ENCODE results near the gene IFIT1. TPM values are rescaled to one million over a fixed set of nuclear protein-coding genes. Genes with fewer than 3 reads are reported as not detected.
"Not testable (repeated sequence)": the region's sequence is repeated elsewhere in the genome, so short reads cannot be mapped to it uniquely, and the experiment has no call there.

Gene IFIT1
- total RNA-seq, 1 donor from 2014 or later, result 10.2 TPM

DNA sequence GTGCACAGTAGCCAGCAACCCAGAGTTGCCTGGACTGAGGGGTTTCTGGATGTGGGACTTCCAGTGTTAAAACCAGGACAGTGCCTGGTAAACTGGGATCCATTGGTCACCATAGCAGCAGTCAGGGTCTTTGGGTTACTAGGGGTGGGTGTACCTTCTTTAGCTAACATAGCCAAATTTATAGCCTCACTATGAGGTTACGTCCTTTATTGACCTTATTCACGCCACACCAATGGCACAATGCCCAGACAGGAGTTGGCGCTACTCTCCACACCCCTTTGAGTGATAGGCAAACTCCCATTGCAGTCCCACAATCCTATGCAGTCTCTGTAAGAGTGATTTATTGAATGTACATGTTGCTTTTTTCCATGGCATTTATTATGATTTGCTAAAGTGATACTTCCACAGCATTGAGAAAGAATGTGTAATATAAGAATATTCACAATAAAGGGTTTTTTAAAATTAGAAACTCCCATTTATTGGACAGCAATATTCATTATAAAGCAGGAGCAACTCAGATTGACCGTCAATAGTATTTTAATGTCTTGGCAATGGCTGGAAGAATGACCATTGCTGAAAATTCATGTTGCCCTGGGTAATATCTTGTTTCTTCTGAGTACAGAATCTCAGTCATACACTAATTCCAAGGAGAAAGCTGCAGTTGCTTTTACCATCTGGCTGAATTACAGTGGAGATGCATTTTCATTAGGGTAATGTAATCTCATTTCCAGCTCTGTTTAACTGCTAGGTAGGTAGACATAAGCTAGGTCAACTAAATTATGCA, 48.0 kb downstream of the IFIT1 start:
- no peak for DNase-seq (ENCODE audit: low read depth)

DNA sequence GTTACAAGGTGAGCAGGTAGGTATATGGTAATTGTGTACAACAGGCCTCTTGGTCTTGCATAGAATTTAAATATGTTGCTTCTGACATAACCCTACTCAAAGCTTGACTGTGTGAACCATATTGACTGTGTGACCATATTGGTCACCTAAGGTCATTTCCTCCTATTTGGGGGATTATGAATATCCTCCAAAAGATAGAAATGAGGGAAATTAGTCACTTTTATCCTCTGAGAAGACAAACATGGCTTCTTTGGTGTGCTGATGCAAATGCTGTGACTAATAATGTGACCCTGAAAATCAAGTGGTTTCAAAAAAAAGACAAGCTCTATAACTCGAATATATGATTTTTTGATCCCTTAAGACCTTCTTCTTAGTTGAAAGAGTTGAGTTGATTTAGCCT, 49.9 kb downstream of the IFIT1 start:
- no peak for DNase-seq (ENCODE audit: low read depth)

DNA sequence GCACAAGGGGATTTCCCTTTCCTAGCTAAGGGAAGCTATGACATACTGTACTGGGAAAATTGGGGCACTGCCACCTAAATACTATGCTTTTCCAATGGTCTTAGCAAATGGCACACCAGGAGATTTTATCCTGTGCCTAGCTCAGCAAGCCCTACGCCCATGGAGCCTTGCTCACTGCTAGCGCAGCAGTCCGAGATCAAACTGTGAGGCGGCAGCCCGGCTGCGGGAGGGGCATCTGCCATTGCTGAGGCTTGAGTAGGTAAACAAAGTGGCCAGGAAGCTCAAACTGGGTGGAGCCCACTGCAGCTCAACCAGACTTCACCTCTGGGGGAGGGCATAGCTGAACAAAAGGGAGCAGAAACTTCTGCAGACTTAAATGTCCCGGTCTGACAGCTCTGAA, 52.4 kb downstream of the IFIT1 start:
- not testable (repeated sequence) for DNase-seq (ENCODE audit: low read depth)

DNA sequence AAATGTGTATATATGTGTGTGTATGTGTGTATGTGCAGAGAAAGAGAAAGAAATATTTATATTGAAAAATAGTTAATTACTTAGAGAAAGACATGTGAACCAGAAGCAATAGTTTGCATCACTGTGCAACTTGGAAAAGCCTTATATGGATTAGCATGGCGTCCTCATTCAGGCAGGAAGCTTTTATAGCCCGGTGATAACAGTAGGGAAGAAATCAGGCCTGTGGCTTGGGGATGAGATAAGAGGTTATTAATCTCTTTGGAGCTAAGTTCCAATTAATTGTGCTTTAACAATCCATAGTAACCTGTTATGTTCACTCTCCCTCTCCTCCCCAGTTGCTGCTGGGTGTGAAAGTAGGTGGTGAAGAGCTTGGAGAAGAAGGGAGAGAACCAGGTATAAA, 58.5 kb downstream of the IFIT1 start:
- DNase-seq (ENCODE audit: low read depth), result no peak

DNA sequence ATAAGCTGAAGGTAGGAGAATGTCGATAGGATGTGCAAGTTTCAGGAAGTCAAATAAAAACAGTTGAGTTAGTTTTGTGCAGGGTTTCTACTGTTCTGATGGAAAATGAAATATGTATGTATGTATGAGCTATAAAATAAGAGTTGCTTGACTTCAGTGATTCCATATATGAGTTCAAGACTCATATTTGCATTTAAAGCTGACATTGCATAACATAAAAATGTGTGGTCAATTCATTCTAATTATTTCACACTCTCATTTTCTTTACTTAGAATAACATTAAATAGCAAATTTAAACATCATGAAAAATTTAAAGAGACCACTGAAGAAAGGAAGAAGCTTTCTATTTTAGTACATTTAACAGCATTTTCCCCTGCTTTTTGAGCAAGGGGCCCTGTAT, 59.8 kb downstream of the IFIT1 start:
- DNase-seq (ENCODE audit: low read depth), result no peak

DNA sequence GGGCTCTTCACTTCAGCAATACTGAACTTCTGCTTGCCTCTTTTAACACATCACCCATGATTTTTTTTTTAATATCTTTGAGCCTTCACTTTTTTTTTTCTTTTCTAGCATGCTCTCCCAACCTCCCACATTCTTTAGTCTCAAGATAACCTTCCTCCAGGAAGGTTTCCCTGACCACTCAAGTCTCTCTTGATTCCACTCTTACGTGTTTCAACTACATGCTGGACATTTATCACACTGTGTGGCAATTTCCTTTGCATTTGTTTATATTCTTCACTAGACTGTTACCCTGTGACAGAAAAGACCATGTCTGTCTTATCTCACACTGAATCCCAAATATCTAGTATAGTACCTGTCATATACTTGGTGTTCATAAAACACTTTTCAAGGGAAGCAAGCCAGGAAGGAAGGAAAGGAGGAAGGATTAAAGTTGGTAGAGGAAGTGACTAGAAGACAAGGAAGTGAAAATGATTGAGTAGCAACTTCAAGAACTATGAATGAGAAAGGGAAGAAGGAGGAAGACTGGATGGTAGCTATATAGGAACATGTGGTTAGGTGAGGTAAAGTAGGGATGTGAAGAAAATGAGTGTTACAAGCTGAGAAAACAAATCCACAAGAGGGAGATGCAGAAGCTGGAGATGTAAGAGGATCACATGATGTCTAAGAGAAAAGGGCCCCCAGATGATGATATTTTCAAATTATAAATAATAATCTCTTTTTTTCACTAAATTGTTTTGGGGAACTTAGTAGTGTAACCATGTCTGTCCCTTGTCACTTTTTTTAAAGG, 62.3 kb downstream of the IFIT1 start:
- DNase-seq (ENCODE audit: low read depth), result no peak

Other genes starting within 250 kb of the IFIT1 start
- 0.10 TPM in 1 of 2 replicates, not detected in the other for gene CH25H, start 185.3 kb upstream of the IFIT1 start, total RNA-seq
- gene LIPA, start 140.8 kb upstream of the IFIT1 start, total RNA-seq, result 50.4 and 78.7 TPM in 2 replicates
- 7.2 and 20.7 TPM in 2 replicates for gene IFIT2, start 90.6 kb upstream of the IFIT1 start, total RNA-seq
- 12.8 and 61.6 TPM in 2 replicates for gene IFIT3, start 64.6 kb upstream of the IFIT1 start, total RNA-seq
- not detected in 2 replicates for gene IFIT1B, start 14.6 kb upstream of the IFIT1 start, total RNA-seq
- 16.0 and 41.0 TPM in 2 replicates for gene IFIT5, start 21.9 kb downstream of the IFIT1 start, total RNA-seq
- gene SLC16A12, start 143.0 kb downstream of the IFIT1 start, total RNA-seq, result 27.6 and 110 TPM in 2 replicates